Measurements from ENCODE around the gene MICAL3.
"Not testable (repeated sequence)": the region's sequence is repeated elsewhere in the genome, so short reads cannot be mapped to it uniquely, and the experiment has no call there.

- TF ChIP-seq CTCF (IDR thresholded peaks at IDR 0.05; ENCODE audit: poor library complexity, severe bottlenecking); EP300 (conservative IDR thresholded peaks at IDR 0.05; ENCODE audit: poor library complexity, severe bottlenecking); RAD21 (conservative IDR thresholded peaks at IDR 0.05): not testable (repeated sequence)
Measured at GRCh38 chr22:17985071-17985470, 39.3 kb downstream of the MICAL3 start.

Data from neural cell (in vitro differentiated cells).